HepG2 (cell line): ENCODE measurements around the gene CELF4. TPM values are rescaled to one million over a fixed set of nuclear protein-coding genes. Genes with fewer than 3 reads are reported as not detected.
"Not testable (repeated sequence)": the region's sequence is repeated elsewhere in the genome, so short reads cannot be mapped to it uniquely, and the experiment has no call there.

Experiments used
- ATAC-seq: fragments of 200-7000 bp; cut with Tn5 transposase; 3 replicates; pipeline ENCODE4 v1.9.1; 2020; ENCODE audit warnings: mild to moderate bottlenecking, moderate library complexity
- BruUV-seq: library from RNA; stranded (reverse); fragments of 400-500 nt; replicated peaks from 2 replicates; lab custom pipeline; 2021; lab: Mats Ljungman, UMichigan
- CTCF ChIA-PET: fragments of 300-600 bp; formaldehyde crosslinking; extraction: SDS; loops from one replicate; lab custom pipeline; 2021; ENCODE audit warnings: low total read pairs, inconsistent platforms, low intra/inter-chr PET ratio; lab: Yijun Ruan, JAX
- POLR2A ChIA-PET: fragments of 350-600 bp; sonication (Branson Sonifier 250); formaldehyde crosslinking; loops from one replicate; lab custom pipeline; 2020; ENCODE audit warnings: antibody characterized with exemption, inconsistent platforms; lab: Yijun Ruan, JAX
- DNase-seq: peaks from one replicate; pipeline ENCODE4 v3.0.0-alpha.2; 2015; ENCODE audit warnings: low spot score
- FAIRE-seq: peaks from 3 replicates; lab custom pipeline; 2011; peaks lifted over from hg19 to GRCh38; lab: Jason Lieb, UNC
- H2AFZ ChIP-seq: one replicate; pipeline ENCODE4 v1.6.1; 2011; ENCODE audit warnings: low read length, inconsistent platforms
- H3K27ac ChIP-seq: fragments of 300-600 bp; 3 replicates; pipeline ENCODE4 v1.8.0; 2011; ENCODE audit warnings: mixed run types, mild to moderate bottlenecking, mixed read lengths, low read length, inconsistent platforms; ENCODE audit not compliant: insufficient read depth; ENCODE audit errors: extremely low read length
- H3K27me3 ChIP-seq, 2 experiments: fragments of 200-600 bp in 1 of 2; 2 replicates in 1 of 2; 3 replicates in 1 of 2; pipeline versions ENCODE4 v1.6.0 to v1.8.0; 2011; ENCODE audit warnings: low read length in 2 of 2, mild to moderate bottlenecking in 2 of 2, moderate library complexity in 2 of 2, inconsistent platforms in 1 of 2; ENCODE audit not compliant: insufficient read depth in 2 of 2, control insufficient read depth in 1 of 2
- H3K36me3 ChIP-seq, 2 experiments: fragments of 200-600 bp in 1 of 2; replicated peaks in 1 of 2; 2 replicates in 1 of 2; 3 replicates in 1 of 2; pipeline versions ENCODE4 v1.5.1 to v1.8.0; 2011; ENCODE audit warnings: low read length in 2 of 2, inconsistent platforms in 1 of 2; ENCODE audit not compliant: insufficient read depth in 2 of 2, control insufficient read depth in 1 of 2
- H3K4me1 ChIP-seq: 2 replicates; pipeline ENCODE4 v1.5.1; 2012; ENCODE audit warnings: low read length, inconsistent platforms; ENCODE audit not compliant: insufficient read depth
- H3K4me2 ChIP-seq: 2 replicates; pipeline ENCODE4 v1.6.0; 2011; ENCODE audit warnings: low read depth, low read length, inconsistent platforms
- H3K4me3 ChIP-seq, 3 experiments: fragments of 200-600 bp in 1 of 3; sonication (generic), shearing (Covaris generic) in 1 of 3; replicated peaks in 1 of 3; 2 replicates each; pipeline ENCODE4 v1.5.1; 2011 to 2016; ENCODE audit warnings: low read length in 3 of 3, inconsistent platforms in 2 of 3, low read depth in 2 of 3, mild to moderate bottlenecking in 2 of 3, control low read depth in 1 of 3, mixed read lengths in 1 of 3; ENCODE audit not compliant: insufficient read depth in 1 of 3
- H3K79me2 ChIP-seq: one replicate; pipeline ENCODE4 v1.6.1; 2011; ENCODE audit warnings: low read length, inconsistent platforms; ENCODE audit not compliant: insufficient read depth
- H3K9ac ChIP-seq: 2 replicates; pipeline ENCODE4 v1.6.0; 2011; ENCODE audit warnings: mild to moderate bottlenecking, low read depth, low read length, inconsistent platforms; ENCODE audit not compliant: insufficient read depth
- H3K9me3 ChIP-seq: 2 replicates; pipeline ENCODE4 v1.5.1; 2012; ENCODE audit warnings: mild to moderate bottlenecking, low read length
- H4K20me1 ChIP-seq: 2 replicates; pipeline ENCODE4 v1.6.0; 2011; ENCODE audit warnings: inconsistent platforms, mild to moderate bottlenecking, low read length, moderate library complexity; ENCODE audit not compliant: insufficient read depth
- CEBPB ChIP-seq: IDR thresholded peaks from 2 replicates; pipeline ENCODE4 v1.6.1; 2011; ENCODE audit warnings: low read depth, low read length, improper control_type of control experiment, borderline replicate concordance
- CHCHD3 ChIP-seq: sonication (generic); formaldehyde crosslinking; IDR thresholded peaks from 2 replicates; pipeline ENCODE4 v1.8.0; 2022; ENCODE audit warnings: mild to moderate bottlenecking, missing genetic modification reagents, moderate library complexity
- CHD2 ChIP-seq: IDR thresholded peaks from 2 replicates; pipeline ENCODE4 v1.6.1; 2011; ENCODE audit warnings: low read depth, low read length, improper control_type of control experiment
- DNMT3B ChIP-seq: conservative IDR thresholded peaks from 2 replicates; pipeline ENCODE4 v1.6.1; 2016; ENCODE audit warnings: missing biosample characterization, control low read depth
- ZNF260 ChIP-seq: sonication (generic); formaldehyde crosslinking; IDR thresholded peaks from 2 replicates; pipeline ENCODE4 v1.4.0; 2020; ENCODE audit warnings: missing genetic modification reagents, low read depth, mild to moderate bottlenecking, borderline replicate concordance
- ZNF569 ChIP-seq: sonication (generic); formaldehyde crosslinking; IDR thresholded peaks from 2 replicates; pipeline ENCODE4 v1.5.0; 2020; ENCODE audit warnings: mild to moderate bottlenecking, missing genetic modification reagents, moderate library complexity, borderline replicate concordance
- ZNF574 ChIP-seq: sonication (generic); formaldehyde crosslinking; IDR thresholded peaks from 2 replicates; pipeline ENCODE4 v1.4.0; 2020; ENCODE audit warnings: missing genetic modification reagents
- WGBS: methylation state at CpG from one replicate; pipeline ENCODE4 v1.1.6; 2017; ENCODE audit warnings: low lambda C conversion rate; 5-methylcytosine and 5-hydroxymethylcytosine counted together
- in situ Hi-C: cut with HindIII; loops from 2 replicates; pipeline ENCODE4 v1.10.0; 2017; ENCODE audit warnings: low pct_unique_long_range_greater_than_20kb; ENCODE audit not compliant: extremely low pct_ligation_motif_present
- intact Hi-C: fragments of 100-400 bp; cut with micrococcal nuclease; formaldehyde crosslinking; loops from one replicate; pipeline ENCODE4 v1.10.0; 2022; ENCODE audit not compliant: unreplicated experiment
- polyA plus RNA-seq, 8 experiments: library from polyadenylated mRNA; depleted of rRNA in 3 of 8; stranded (reverse) in 7 of 8; unstranded in 1 of 8; fragments of >200 nt; fragmentation: Illumina TruSeq in 4 of 8; extraction: Trizol in 4 of 8; gene quantifications; 2 replicates each; pipeline versions ENCODE4 v1.2.1 to v1.2.3, GENCODE V29; 2011 to 2016; ENCODE audit warnings: low read depth in 4 of 8, missing spikeins in 1 of 8, mixed read lengths in 1 of 8; ENCODE audit not compliant: insufficient read depth in 1 of 8
- total RNA-seq, 5 experiments: library from RNA; depleted of rRNA; stranded (reverse); fragments of >200 nt; fragmentation: Illumina TruSeq; extraction: Trizol; gene quantifications; 2 replicates each; pipeline ENCODE4 v1.2.3, GENCODE V29; 2016; ENCODE audit warnings: low read depth in 1 of 5

The CELF4 gene
- total and polyA plus RNA-seq, 2 of the 13 experiments (the other 11 are each of a cell fraction or from before 2014, with no cell fraction given) = not detected

DNA sequence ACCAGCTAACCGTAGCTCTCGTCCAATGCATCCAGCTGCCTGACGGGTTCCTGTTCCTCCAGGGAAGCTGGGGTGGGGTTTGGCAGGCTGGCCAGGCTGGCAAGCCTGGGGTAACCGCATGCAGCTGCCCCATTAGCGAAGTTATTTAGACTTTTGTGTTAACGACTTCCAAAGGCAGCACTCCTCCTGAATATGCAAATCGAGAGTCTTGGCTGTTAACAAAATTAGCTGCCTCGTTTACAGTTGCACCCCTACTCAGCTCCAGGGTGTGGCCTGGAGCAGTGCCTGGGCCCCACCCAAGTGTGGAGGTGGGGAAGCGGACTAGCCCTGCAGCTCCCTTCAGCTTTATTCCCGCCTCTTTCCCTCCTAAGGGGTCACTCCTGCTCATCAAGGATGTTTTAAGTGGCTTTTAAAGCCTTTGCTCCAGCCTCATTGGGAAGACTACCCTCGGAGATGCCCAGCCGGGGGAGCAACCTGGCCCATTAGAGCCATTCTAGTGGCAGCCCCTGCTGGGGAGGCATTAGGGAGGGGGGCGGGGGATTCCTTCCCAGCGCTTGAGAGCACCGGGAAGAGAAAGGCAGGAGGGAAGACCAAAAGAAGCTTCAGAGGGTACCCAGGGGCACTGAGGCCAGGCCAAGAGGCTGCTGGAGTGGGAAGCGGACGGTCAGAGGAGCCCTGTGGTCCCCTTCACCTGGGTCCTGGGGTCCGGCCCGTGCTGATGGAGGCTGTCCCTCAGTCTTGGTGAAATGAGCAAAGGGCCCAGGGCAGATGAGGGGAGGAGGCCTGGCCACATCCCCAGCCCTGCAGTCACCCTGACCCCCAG is 204.1 kb downstream of the CELF4 start:
- peaks cover 11% of the 10 kb centered on the region for H3K4me1 ChIP-seq
- H3K27ac ChIP-seq = no peak overlapping the region
- intact Hi-C loops = no loop called here
- no peak for ATAC-seq
- H3K36me3 ChIP-seq = no peaks in the 10 kb centered on the region
- no peaks in the 10 kb centered on the region for H4K20me1 ChIP-seq
- ChIA-PET CTCF (no interaction called here), POLR2A (no interaction called here)
- H3K79me2 ChIP-seq = no peaks in the 10 kb centered on the region
- no peak for FAIRE-seq
- H3K4me3 ChIP-seq = no peak overlapping the region
- in situ Hi-C loops = no loop called here
- no peak for TF ChIP-seq CHCHD3 (CRISPR knock-in tag)
- TF ChIP-seq ZNF569 (CRISPR knock-in tag) = no peak
- no peak for TF ChIP-seq CHD2
- TF ChIP-seq ZNF574 = no peak
- no peak for TF ChIP-seq CEBPB
- TF ChIP-seq DNMT3B (CRISPR knock-in tag) = no peak
- no peak for TF ChIP-seq ZNF260 (CRISPR knock-in tag)
- BruUV-seq = no TSS peak
- 49% methylated on average over 15 of the region's 19 CpGs for WGBS
- no peak overlapping the region for H2AFZ ChIP-seq
- no peak overlapping the region for H3K4me2 ChIP-seq
- H3K9ac ChIP-seq = no peak overlapping the region
- DNase-seq = no peak
- H3K27me3 ChIP-seq = peaks cover 0 to 2% of the 10 kb centered on the region in 2 experiments; a peak in 1 of 5 replicates
- H3K9me3 ChIP-seq = no peaks in the 10 kb centered on the region

- H2AFZ ChIP-seq, DNase-seq, POLR2A ChIA-PET, H4K20me1 ChIP-seq, H3K4me2 ChIP-seq, intact Hi-C loops, H3K79me2 ChIP-seq, H3K27ac ChIP-seq, H3K27me3 ChIP-seq, H3K9ac ChIP-seq, CTCF ChIA-PET, BruUV-seq, ATAC-seq, in situ Hi-C loops, H3K36me3 ChIP-seq, FAIRE-seq, H3K9me3 ChIP-seq, H3K4me3 ChIP-seq: not testable (repeated sequence)
- H3K4me1 ChIP-seq = peaks cover 11% of the 10 kb centered on the region
- 35% methylated on average over 8 of the region's 9 CpGs for whole genome bisulfite sequencing
These were observed 207.5 kb downstream of the CELF4 start for GRCh38 chr18:37358061-37358460.
